ENCODE results near the gene LRRC4C.

Gene LRRC4C

DNA sequence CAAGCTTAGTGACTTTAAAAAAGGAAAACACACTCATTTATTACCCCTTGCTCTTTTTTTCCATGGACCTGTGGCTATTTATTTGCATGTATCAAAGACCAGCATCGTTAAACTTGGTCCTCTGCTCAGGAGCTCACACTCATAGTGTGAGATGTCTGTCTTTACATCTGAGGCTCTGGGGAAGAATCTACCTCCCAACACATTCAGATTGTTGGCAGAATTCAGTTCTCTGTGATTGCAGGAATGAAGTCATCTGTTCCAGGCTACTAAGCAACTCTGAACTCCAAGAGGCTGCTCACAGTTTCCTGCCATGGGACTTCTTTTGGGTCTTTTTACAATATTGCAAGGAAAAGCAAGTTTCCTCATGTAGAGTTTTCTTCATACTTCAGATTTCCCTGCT is 138.8 kb downstream of the LRRC4C start:
- DNase-seq, result no peak

DNA sequence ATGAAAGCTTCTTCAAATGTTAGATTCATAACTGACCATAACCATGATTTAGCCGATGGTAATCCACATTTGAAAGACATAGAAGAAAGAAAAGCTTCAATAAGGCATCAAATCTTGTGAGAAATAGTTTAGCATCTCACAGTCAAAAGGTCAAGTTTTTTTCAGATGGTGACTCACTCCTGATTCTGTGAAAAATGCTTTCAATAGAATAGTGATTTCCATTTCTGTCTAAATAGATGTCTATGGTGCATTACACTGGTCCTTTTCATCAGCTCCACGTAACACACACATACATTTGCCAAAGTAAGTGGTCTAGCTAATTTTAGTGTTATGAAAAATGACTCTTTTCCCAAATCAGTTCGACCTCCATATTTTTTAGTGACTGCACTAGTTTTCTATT is 139.2 kb downstream of the LRRC4C start:
- DNase-seq, result no peak

DNA sequence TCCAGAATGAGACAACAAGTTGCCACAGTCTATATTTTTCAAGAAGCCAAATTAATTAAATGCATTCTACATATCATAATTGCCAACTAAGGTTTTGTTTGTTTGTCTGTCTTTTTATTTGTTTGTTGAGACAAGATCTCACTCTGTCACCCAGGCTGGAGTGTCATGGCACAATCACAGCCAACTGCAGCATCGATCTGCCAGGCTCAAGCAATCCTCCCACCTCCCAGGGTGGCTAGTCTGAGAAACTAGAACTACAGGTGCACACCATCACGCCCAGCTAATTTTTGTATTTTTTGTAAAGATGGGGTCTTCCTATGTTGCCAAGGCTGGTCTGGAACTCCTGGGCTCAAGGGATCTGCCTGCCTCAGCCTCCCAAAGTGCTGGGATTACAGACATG is 140.0 kb downstream of the LRRC4C start:
- DNase-seq, result no peak

DNA sequence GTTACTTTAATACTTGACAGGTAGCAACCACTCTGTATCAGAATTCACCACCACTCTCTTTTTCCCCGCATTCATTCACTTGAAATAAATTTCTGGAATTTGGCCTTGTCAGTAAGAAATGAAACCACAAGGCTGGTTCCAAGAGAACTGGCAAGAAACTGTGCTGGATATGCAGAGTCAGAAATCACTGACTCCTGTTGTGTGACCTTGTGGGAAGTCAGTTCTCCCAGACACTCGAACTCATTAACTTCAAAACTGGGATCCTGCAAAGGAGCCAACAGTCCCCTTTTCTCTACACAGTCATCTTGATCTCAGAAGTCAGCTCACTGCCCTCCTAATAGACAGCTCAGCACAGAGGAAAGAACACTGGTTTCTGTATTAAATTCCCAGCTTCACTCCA is 142.7 kb downstream of the LRRC4C start:
- DNase-seq, result no peak

DNA sequence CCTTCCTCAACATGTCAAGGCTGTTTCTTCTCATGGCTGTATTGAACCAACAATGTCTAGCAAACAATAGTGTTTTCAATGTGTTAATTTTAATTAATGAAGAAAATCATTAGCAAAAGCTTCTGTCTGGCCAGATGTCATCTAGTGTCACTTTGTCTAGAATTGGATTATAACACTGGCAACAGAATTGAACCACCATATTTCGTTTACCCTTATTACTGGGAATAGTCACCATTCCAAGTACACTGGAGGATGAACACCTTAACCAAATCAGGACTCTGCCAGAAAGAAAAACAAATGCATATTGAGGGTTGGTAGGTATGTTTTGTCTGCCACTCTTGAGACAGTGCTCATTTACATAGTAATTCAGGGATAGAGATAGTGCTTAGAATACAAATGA is 146.2 kb downstream of the LRRC4C start:
- no peak for DNase-seq

DNA sequence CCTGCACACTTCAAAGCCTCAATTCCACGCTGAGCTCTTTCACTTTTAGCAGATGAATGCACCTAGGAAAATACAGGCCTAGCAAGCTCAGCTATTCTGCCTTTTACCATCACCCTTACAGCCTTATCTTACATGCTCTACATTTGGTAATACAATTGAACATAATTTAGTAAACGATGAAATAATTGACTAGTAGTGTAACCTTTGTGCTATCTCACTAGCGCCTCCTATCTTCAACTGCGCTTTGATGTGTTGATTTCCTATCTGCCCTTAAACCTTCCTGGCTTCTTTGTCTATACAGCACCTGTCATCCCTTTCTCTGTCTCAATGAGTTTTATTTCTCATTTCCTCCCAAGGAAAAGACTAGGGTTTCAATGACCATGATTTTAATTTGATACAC is 149.7 kb downstream of the LRRC4C start:
- no peak for DNase-seq

DNA sequence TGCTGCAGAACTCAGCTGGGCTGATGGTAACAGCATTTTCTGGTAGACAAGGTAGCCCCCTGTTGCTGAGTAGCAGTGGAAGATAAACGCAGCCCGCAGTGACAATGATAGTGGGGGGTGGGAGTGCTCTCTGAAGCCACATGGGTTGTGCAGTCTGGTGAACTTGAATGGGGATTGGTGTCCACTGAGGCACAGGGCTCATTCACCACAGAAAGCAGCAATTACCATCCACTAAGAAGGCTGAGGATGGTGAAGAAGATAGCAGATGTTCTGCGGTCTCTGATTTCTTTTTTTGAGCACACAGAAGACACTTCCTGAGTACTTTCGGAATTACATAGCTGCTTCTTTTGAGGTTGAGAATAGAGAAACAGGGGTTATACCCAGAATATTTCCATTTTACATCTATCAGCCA is 150.3 kb downstream of the LRRC4C start:
- no peak for DNase-seq

DNA sequence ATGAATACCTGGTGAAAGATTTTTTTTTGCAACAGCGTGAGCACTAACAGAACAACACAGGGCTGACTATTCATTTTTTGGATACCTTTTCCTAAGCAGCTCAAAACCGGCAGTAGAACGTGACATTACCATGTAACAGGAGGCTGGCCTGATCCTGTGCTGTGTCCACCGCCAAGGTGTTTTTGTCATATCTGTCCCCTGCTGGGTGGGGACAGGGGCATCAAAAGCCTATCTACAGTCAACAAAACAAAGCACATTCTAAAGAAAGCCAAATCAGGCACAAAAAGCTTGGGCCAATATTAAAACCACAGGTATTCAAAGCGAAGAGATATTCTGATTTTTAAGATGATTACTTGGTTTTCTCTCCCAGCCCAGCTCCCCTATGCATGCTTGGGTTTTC is 151.2 kb downstream of the LRRC4C start:
- no peak for DNase-seq

DNA sequence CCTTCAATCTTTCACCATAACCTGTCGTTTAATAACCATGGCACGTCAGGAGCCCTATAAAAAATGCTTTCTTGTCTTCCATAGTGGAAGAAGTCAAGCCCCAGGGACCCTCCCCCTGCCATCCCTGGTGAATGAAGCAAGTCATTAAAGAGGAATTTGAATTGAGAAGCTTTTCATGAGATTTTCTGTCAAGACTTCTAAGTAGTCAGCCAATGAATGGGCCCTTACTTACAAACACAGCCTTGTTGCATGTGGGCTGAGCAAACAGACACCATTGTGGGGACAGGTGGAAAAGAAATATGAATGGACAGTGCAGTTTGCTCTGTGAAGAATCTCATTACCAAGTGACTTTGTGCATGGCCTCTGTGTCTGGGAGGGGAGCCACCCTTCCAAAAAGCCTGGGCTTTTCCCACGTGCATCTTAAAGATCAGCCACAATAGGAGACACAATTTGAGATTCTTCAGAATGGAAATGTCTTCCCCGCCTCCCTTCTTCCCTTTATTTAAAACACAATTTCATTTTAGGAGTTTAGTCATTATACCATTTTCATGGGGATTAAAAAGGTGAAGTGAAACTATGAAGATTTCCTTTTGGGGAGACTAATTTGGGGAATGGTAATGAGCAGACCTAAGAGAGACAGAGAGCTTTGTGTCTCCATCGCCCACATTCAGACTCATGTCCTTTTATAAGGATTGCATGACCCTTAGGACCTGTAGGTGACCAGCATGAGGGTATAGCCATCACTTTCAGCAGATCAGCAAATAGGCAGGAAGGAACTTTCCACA is 152.0 kb downstream of the LRRC4C start:
- no peak for DNase-seq

DNA sequence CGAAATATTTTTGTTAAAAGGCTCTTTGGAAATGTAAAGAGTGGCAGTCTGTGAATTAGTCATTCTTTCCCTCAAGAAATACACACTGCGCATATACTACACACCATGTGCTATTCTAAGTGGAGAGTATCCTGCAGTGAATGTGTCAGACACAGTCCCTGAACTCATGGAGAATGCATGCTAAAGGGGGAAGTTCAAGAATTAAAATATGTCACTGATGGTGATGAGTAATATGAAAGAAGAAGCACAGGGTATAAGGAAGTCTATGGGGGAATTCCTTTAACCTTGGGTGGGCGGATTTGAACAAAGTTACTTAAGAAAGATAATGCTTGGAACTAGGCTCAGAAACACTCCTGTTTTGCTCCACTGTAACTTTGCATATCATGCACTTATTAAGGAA is 153.0 kb downstream of the LRRC4C start:
- DNase-seq, result no peak

DNA sequence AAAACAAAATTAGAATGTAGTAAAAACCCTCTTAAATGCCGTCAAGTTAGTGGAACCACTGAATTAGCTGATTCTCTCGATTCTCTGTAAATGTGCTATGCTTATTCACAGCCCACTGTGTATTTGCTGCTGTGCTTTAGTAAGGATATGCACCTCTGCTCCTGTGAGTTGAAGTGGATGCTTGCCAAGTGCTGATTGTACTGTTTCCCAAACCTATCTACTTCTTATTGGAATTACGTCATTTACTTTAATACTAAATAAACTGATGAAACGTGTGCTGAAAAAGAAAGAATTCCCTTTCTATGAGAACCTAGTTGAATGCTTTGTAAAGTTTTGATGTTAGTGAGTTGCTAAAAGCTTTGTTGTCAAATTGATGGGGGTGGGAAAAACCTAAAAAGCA is 158.4 kb downstream of the LRRC4C start:
- DNase-seq, result no peak

DNA sequence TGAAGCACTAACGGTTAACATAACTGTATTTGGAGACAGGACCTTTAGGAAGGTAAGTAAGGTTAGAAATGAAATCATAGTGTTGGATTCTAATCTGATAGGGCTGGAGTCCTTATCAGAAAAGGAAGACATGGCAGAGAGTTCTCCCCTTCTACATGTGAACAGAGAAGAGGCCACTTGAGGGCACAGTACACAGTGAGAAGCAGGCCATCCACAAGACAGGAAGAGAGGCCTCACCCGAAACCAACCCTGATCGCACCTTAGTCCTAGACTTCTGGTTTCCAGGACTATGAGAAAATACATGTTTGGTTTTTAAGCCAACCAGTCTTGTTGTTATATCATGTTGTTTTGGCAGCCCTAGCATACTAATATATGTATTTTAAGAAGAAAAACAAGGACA is 170.0 kb downstream of the LRRC4C start:
- no peak for DNase-seq

DNA sequence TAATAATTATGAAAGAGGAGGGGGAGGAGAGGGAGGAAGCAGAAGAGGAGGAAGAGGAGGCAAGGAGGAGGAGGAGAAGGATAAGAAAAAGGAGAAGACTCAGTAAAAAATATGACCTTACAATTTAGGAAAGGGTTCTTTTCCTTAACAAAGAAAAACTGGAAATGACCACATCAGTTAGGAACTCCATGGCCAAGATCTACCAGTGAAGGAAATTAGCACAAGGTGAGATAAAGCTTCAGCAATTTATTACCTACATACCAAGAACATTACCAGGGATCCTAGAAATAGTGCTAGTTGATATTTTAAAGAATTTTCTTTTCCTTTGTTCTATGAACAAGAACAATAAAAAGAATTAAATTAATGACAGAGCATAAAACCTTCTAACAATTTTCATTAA is 172.7 kb downstream of the LRRC4C start:
- DNase-seq, result no peak

DNA sequence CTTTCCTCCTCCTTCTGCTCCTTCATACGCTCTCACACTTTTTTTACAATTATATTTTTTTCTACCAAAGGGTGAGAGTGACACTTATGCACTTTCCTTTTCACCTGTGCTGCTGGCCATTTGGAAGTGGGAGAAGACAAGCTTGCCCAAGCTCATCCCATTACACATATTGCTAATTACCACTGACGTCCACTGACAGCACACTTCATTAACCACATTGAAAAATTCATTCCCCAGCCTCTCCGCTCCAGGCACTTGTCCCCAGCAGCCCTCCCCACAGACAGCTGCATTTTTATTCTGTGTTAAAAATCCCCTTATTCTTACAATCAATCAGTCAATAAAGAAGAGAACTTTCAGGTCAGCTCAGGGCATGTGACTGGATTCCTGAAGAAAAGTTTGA is 175.1 kb downstream of the LRRC4C start:
- no peak for DNase-seq

DNA sequence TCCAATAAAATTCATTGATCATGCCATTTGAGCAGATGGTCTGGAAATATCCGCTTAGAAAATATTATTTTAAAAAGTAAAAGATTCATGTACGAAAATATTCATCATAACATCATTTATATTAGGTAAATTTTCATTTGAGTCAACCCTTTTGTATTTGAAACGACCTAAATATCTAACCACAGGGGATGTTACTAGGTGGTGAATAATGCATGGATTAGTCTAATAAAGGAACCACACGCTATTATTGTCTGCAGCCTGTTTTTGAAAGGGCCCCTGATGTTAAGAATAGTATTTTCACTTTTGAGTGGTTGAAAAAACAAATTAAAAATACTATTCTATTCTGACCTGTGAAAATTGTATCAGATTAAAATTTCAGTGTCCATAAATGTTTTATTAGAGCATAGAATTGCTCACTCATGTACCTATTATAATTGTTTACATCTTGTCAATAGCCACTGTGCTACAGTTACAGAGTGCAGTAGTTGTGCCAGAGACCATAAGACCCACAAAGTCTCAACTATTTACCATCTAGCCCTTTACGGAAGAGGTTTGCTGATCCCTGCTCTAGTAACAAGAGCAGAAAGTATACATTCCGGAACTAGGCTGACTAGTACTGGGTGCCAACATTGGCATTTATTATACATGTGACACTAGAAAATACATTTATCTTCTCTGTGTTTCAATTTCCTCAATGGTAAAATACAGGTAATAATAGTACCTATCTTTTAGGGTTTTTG is 176.1 kb downstream of the LRRC4C start:
- DNase-seq, result no peak

DNA sequence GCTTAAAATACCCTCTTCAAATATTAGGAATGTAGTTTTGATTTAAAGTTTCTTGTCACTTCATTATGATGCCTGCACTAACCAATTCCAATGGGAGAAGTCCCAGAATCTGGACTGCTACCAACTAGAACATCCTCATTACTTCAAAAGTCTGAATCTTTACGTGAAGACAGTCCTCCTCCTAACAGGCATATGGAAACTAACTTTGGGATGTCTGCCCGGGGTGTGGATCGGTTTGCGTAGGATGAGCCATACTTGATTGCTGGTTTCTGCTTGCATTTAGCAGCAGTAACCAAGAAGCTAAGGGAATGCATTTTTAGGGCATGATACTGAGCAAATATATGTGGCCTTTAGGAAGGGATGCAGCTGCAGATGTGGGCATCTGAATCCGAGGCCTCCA is 177.1 kb downstream of the LRRC4C start:
- no peak for DNase-seq

DNA sequence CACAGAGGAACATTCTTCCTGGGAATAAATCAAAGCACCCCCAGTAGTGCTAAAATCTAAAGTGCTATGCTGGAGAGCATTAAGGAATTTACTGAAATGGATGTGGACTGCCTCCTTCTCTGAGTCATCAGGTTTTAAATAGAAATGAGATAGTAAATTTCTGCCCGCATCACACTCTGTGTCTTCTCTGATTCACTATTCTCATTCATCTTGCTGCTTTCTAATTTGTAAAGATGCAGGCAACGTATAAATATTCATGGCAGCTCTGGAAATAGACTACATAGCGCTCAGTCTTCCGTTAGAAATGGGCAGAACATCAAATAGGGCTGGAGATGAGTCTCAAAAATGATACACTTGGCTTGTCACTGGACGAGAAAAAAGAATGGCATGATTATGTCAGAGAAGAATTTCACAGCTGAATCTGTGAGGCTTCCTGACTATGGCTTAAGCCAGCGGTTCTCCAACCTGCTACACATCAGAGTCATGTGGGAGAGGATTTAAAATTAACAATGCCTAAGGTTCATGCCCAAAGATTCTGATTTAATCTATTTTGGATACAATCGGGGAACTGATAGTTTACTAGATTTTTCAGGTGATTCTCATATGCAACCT is 178.2 kb downstream of the LRRC4C start:
- DNase-seq, result no peak

DNA sequence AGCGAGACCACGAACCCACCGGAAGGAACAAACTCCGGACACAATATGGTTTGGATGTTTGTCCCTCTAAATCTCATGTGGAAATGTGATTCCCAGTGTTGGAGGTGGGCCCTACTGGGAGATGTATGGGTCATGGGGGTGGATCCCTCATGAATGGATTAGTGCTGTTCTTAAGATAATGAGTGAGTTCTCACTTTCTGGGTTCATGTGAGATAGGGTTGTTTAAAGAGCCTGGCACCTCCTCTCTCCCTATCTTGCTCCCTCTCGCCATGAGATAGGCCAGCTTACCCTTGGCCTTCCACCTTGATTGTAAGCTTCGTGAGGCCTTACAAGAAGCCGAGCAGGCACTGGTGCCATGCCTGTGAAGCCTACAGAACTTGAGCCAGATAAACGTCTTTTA is 184.6 kb downstream of the LRRC4C start:
- DNase-seq, result no peak

DNA sequence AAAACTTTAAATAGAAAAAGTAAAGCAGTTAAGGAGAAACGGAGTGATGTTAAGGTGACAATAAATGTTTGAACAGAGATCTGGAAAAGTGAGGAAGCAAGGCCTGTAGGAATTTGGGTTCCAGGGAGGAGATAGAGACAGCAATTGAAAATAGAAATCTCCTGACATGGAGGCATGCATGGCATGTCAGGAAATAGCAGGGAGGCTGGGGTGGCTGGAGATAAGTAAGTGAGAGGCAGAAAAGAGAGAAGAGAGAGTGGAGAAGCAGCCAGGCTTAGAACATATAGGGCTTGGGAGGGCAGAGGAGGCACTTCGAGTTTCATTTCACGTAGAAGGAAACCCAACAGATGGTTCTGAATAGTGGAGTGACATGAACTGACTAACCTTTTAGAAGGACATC is 185.5 kb downstream of the LRRC4C start:
- no peak for DNase-seq

DNA sequence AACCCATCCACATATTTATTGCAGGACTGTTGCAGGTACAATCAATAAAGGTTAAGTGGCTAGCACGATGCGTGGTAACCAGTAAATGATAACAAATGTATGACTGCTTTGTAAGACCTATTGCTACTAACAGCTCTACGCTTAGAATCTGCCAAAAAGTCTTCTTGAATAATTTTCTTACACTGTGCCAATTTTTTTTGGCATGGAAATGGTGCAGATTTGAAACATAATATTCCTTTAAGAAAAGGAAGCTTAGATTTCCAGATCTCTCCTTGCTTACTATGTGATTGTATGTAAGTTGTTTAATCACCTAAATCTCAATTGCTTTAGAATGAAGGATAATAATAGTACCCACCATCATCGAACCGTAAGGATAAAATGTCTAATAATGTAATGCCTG is 192.0 kb downstream of the LRRC4C start:
- no peak for DNase-seq

DNA sequence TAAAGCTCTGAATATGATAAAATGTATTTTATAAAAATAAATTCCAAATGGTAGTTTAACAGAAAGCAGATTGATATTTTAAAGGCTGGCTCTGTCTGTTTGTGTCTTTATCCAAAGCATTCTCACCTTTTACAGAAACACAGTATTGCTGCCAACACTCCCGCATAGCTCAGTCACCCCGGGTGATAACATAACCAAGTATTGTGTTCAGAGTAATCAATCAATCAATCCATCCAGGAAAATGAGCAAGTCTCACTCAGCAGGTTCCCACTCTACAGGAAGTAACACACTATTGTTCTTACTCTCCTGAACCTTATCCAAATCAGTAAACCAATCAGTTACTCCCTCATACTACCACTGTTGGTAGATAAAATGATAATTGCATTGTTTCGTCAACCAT is 203.4 kb downstream of the LRRC4C start:
- DNase-seq, result no peak

DNA sequence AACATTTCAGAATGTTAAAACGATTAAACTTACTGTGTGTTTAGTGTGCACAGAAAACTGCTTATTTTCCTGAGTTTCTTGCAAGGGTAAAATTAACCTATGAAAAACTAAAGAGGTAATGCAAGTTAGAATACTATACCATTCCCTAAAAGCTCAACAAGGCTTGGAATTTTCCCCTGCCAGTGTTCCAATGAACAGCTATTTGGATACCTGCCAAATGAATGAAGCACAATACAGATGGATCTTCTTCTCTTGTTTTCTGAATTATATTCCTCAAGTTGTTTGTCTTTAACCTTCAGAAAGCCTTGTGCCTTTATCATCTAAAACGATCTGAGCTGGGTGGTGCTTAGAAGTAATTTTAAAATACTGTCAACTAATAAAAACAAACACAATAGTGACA is 204.5 kb downstream of the LRRC4C start:
- DNase-seq, result no peak

DNA sequence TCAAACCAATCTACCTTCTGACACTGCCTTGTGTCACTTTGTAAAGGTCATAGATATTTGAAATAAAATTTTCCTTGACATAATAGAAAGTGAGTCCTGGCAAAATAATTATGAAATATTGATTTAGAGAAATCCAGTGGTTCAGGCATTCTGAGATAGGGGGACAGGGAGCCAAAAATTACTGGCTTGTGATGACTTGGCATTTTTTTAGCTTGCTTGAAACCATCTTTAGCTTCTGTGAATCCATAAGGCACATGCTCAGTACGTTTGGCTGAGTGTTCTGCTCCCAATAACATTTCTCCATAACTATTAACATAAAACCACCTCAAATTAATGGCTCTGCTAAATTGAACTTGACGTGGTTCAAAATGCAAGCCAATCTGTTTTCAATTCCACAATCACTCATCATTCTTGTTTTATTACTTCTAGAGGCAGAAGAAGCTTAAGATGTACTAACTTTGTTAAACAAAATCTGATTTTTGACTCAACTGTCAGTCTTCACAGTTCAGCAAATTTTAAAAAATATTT is 209.0 kb downstream of the LRRC4C start:
- no peak for DNase-seq

DNA sequence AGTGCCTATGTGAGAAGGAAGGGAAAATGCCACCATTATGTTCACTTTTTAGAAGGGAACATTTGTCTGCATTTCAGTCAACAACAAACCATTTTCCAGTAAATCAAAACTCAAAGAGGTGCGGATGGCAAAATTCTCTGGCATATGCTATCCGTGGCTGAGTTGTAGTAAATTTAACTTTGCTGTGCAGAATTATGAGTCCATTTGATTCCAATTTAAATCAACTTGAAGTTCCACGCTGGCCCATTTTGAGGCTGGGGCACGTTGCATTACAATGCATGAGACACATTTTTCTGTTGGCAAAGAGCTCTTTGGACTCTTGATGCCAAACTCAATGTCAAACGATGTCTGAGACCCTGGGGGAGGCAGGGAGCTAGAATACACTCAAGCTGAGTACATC is 211.8 kb downstream of the LRRC4C start:
- DNase-seq, result no peak

All from CD4-positive, alpha-beta T cell treated with Interferon gamma for 1 hour (primary cell).